GM19025 (cell line): ENCODE measurements around the gene GMPR.
"Not testable (repeated sequence)": the region's sequence is repeated elsewhere in the genome, so short reads cannot be mapped to it uniquely, and the experiment has no call there.

Experiments used
- ATAC-seq: cut with Tn5 transposase; IDR thresholded peaks from one replicate; pipeline ENCODE4 v1.9.1; 2021; ENCODE audit warnings: mild to moderate bottlenecking, low read depth, moderate library complexity; ENCODE audit not compliant: unreplicated experiment

GMPR gene

DNA sequence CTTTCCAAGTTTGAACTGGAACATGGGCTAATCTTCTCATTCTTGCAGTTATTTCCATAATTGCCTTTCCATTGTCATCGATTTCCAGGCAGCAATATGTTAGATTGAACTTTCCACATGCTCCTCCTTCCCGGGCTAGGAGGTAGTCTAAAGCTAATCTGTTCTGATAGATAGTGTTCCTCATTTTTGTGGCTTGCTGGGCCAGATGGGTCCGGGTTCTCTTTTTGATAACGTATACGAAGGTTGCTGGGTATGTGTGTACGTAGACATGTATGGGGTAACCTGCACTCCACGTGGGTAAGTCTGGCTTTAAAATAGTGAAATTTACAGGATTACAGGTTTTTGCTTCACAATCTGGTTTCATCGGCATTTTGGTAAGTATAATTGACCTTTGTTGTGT, 14.0 kb upstream of the GMPR start:
- ATAC-seq: no peak

- not testable (repeated sequence) for ATAC-seq
Measured at GRCh38 chr6:16225062-16225731, 13.2 kb upstream of the GMPR start.

DNA sequence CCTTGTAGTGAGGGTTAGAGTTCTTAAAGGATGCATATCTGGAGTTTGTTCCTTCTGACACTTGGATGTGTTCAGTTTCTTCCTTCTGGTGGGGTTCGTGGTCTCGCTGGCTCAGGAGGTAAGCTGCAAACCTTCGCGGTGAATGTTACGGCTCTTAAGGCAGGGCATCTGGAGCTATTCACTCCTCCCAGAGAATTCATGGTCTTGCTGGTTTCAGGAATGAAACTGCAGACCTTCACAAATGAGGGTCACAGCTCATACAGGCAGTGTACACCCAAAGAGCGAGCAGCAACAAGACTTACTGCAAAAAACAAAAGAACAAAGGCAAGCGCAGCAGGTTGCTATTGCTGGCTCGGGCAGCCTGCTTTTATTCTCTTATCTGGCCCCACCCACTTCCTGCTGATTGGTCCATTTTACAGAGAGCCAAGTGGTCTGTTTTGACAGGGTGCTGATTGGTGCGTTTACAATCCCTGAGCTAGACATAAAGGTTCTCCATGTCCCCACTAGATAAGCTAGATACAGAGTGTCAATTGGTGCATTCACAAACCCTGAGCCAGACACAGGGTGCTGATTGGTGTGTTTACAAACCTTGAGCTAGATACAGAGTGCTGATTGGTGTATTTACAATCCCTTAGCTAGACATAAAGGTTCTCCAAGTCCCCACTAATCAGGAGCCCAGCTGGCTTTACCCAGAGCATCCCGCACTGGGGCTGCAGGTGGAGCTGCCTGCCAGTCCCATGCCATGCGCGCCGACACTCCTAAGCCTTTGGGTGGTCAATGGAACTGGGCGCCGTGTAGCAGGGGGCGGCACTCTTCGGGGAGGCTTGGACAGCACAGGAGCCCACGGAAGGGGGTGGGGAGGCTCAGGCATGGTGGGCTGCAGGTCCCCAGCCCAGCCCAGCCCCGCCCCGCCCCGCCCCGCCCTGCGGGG, 12.0 kb upstream of the GMPR start:
- ATAC-seq: not testable (repeated sequence)

DNA sequence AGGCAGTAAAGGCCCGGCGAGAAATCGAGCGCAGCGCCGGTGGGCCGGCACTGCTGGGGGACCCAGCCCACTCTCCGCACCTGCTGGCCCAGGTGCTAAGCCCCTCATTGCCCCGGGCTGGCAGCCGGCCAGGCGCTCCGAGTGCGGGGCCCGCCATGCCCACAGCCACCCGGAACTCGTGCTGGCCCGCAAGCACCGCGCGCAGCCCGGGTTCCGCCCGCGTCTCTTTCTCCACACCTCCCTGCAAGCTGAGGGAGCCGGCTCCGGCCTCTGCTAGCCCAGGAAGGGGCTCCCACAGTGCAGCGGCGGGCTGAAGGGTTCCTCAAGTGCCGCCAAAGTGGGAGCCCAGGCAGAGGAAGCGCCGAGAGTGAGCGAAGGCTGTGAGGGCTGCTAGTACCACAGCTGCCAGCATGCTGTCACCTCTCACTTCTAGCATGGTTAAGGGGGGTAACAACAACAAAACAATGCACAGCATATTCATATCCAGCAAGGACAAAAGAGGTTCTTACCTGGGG, 11.3 kb upstream of the GMPR start:
- no peak for ATAC-seq

GRCh38 chr6:16227605-16228004, 10.8 kb upstream of the GMPR start:
- ATAC-seq: no peak

GRCh38 chr6:16228043-16228442, 10.3 kb upstream of the GMPR start:
- no peak for ATAC-seq

GRCh38 chr6:16228709-16229665, 9.4 kb upstream of the GMPR start:
- ATAC-seq: no peak

GRCh38 chr6:16229700-16230099, 8.7 kb upstream of the GMPR start:
- ATAC-seq: no peak

DNA sequence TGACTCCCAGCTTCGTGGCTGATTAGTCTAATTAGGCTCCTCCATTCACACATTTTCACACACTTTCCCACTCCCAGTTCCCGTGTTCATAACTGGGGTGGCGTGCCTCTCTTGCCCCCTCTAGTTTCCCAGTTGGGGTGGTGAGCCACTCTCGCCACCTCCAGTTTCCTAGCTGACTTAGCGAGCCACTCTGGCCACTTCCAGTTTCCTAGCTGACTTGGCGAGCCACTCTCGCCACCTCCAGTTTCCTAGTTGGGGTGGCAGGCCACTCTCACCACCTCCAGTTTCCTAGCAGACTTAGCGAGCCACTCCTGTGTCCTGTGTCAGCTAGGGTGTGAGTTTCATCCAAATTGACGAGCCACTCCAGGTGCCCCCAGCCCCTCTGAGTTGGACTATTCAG, 7.4 kb upstream of the GMPR start:
- ATAC-seq: no peak

- ATAC-seq: no peak
Measured at GRCh38 chr6:16232086-16232485, 6.3 kb upstream of the GMPR start.

- ATAC-seq: no peak
Measured at GRCh38 chr6:16236009-16236501, 2.3 kb upstream of the GMPR start.

DNA sequence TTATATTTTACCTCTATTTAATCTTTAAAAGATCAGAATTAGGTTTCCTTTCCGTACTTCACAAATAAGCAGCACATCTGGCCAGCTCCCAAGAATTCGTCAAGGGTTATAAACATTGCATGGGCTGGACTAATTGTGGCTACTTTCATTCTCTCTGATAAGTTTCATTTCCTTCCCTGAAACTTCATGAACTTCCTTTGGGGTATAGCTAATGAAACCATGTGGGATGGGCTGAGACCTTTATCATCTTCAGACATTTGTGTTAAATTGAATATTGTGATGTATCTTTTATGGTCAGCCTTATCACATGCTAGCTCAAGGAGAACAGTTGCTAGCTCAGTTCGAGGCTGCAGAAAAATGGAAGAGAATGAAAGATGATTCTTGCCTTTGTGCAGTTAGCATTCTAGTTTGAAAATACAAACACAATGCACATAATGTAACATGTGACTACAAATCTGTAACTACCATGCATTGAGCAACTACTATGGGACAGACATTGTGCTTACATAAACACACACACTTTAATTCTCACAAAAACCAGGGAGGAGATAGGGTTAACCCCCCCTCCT, 1.7 kb upstream of the GMPR start:
- no peak for ATAC-seq

- no peak for ATAC-seq
Measured at GRCh38 chr6:16237242-16237641, 1.1 kb upstream of the GMPR start.

GRCh38 chr6:16238963-16239797, 793 bp downstream of the GMPR start:
- ATAC-seq: no peak

DNA sequence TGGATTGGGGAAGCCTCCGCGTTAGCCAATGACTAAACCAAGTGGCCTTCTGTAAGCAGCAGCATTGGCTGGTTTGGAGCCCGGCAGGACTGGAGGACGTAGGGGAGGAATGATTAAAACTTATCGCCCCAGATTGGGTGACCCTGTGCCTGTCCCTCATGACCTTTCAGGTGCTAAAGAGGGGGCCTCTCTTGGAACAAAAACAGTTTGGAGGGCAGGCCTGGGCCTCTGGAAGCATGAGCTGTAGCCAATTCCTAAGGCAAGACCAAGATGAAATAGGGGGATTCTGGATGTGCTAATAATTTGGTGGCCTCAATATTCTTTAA, 1.4 kb downstream of the GMPR start:
- ATAC-seq: no peak

DNA sequence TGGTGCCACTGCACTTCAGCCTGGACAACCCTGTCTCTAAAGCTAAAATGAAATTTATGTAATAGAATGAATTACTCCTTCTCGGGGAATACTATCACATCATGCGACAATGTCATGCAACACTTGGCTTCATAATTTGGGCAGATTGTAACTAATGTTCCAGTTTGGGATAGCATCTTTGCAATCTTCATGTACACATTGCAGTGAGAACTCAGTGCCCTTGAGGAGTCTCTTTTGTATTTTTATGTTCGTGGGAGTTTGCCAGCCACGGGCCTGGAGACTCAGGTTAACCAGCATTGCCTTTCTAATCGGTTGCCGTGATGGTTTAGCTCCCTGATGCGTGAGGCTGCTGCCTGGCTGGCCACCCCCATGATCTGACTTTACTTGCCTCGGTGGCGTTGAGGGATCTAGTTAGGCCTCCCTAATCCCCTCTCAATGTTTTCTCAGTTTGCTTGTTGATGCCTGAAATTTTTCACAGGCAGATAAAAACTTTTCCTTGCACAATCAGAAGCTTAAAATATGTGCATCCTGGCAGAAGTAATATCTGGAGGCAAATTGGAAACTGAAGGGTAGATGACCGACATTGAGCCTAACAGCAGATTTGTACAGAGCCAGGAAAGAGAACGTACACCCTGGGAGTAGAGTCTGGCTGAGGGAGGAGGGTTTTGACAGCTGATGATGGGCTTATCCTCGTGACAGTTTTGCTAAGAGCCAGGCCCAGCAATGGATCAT, 2.4 kb downstream of the GMPR start:
- ATAC-seq: no peak

- ATAC-seq: no peak
Measured at GRCh38 chr6:16241321-16241689, 2.9 kb downstream of the GMPR start.

DNA sequence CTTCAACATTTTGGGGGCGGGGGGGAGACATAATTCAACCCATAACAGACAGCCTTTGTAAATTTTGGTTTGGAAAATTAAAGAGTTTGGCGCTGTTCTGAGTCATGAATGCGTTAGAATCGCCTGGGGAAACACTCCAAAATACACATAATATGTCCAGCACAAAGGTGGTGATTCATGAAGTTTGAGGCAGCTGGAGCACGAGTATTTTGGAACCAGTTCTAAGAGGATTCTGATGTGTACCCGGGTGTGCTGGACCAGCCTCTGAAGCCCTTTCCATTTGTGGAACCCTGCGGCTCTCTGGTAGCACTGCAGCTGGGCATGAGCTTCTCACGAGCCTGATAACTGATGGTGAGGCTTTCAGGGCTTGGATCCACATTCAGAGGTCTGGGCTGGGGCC, 4.7 kb downstream of the GMPR start:
- no peak for ATAC-seq

DNA sequence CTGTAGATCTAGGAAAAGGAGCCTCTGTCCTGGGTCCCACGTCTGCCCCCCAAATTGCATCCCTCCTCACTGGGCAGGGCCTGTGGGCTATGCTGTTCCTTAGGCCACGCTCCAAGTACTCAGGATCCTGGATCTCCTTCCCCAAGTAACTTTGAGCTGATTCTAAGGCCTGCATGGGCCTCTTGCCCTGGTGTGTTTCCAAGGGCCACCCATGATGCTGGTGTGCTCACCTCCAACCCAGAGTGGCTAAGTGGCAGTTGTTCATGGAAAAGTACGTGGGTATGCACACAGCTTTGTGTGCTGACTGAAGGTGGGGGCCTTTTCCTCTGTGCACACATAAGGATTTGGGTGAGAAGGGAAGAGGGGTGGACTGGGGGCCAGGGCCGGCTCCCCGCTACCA, 5.3 kb downstream of the GMPR start:
- no peak for ATAC-seq
